CD4-positive, alpha-beta memory T cell (primary cell): ENCODE data around the gene SOX9. TPM values are rescaled to one million over a fixed set of nuclear protein-coding genes. Genes with fewer than 3 reads are reported as not detected.

ENCODE experiments used
- CTCF ChIA-PET: fragments of 350-600 bp; sonication (Branson Sonifier 250); formaldehyde crosslinking; loops from one replicate; lab custom pipeline; 2021; ENCODE audit warnings: inconsistent platforms; ENCODE audit not compliant: partially characterized antibody; lab: Charles Lee
- POLR2A ChIA-PET: fragments of 350-600 bp; sonication (Branson Sonifier 250); formaldehyde crosslinking; loops from one replicate; lab custom pipeline; 2021; ENCODE audit not compliant: partially characterized antibody; lab: Charles Lee
- DNase-seq, 5 donors: peaks; one replicate each; pipeline versions ENCODE4 v3.0.0 to v3.0.0-alpha.2; 2020 to 2022; ENCODE audit warnings: mixed read lengths in 1 of 5
- H3K27ac ChIP-seq: one replicate; pipeline ENCODE4 v1.7.0; 2013; ENCODE audit warnings: low read depth, low read length
- H3K27me3 ChIP-seq: 2 replicates; pipeline ENCODE4 v1.7.0; 2013; ENCODE audit warnings: mild to moderate bottlenecking, low read length, moderate library complexity; ENCODE audit not compliant: insufficient read depth
- H3K36me3 ChIP-seq: 2 replicates; pipeline ENCODE4 v1.7.0; 2013; ENCODE audit warnings: mild to moderate bottlenecking, low read length, moderate library complexity; ENCODE audit not compliant: insufficient read depth
- H3K4me1 ChIP-seq: 2 replicates; pipeline ENCODE4 v1.7.0; 2013; ENCODE audit warnings: mild to moderate bottlenecking, low read length, moderate library complexity; ENCODE audit not compliant: insufficient read depth
- H3K4me3 ChIP-seq, 2 donors: one replicate each; pipeline ENCODE4 v1.7.0; 2013; ENCODE audit warnings: low read length in 2 of 2, mild to moderate bottlenecking in 1 of 2
- H3K9me3 ChIP-seq, 2 donors: one replicate each; pipeline ENCODE4 v1.7.0; 2013; ENCODE audit warnings: low read length in 2 of 2, control low read depth in 1 of 2; ENCODE audit not compliant: control insufficient read depth in 1 of 2
- H3K27ac Mint-ChIP-seq, 7 donors: one replicate each; pipeline ENCODE4 v1.8.0; 2020 to 2021; ENCODE audit warnings: mixed read lengths in 7 of 7, mild to moderate bottlenecking in 6 of 7, inconsistent platforms in 3 of 7, moderate library complexity in 3 of 7
- H3K27me3 Mint-ChIP-seq, 2 donors: one replicate each; pipeline ENCODE4 v1.8.0; 2020 to 2021; ENCODE audit warnings: mixed read lengths in 2 of 2
- H3K36me3 Mint-ChIP-seq, 2 donors: one replicate each; pipeline ENCODE4 v1.8.0; 2020 to 2021; ENCODE audit warnings: mixed read lengths in 2 of 2, inconsistent platforms in 1 of 2, mild to moderate bottlenecking in 1 of 2
- H3K4me1 Mint-ChIP-seq, 4 donors: one replicate each; pipeline ENCODE4 v1.8.0; 2020 to 2021; ENCODE audit warnings: mixed read lengths in 4 of 4, mild to moderate bottlenecking in 1 of 4
- H3K4me3 Mint-ChIP-seq, 8 donors: one replicate each; pipeline ENCODE4 v1.8.0; 2020 to 2021; ENCODE audit warnings: mixed read lengths in 8 of 8, mild to moderate bottlenecking in 7 of 8, moderate library complexity in 6 of 8, inconsistent platforms in 3 of 8
- H3K9me3 Mint-ChIP-seq, 8 donors: one replicate each; pipeline ENCODE4 v1.8.0; 2020 to 2021; ENCODE audit warnings: mixed read lengths in 8 of 8, mild to moderate bottlenecking in 5 of 8, inconsistent platforms in 3 of 8, moderate library complexity in 1 of 8
- intact Hi-C: fragments of 100-400 bp; cut with micrococcal nuclease; formaldehyde crosslinking; loops from one replicate; pipeline ENCODE4 v1.15.1; 2023
- polyA plus RNA-seq, 2 donors: library from polyadenylated mRNA; unstranded; fragments of 300-500 nt; fragmentation: Illumina TruSeq; gene quantifications; one replicate each; pipeline ENCODE4 v1.2.3, GENCODE V29; 2021
- total RNA-seq, 2 experiments: library from RNA; stranded (reverse); gene quantifications; one replicate each; pipeline ENCODE4 v1.2.3, GENCODE V29; 2021

The SOX9 gene
- total and polyA plus RNA-seq, 4 experiments from 2014 or later, result not detected

DNA sequence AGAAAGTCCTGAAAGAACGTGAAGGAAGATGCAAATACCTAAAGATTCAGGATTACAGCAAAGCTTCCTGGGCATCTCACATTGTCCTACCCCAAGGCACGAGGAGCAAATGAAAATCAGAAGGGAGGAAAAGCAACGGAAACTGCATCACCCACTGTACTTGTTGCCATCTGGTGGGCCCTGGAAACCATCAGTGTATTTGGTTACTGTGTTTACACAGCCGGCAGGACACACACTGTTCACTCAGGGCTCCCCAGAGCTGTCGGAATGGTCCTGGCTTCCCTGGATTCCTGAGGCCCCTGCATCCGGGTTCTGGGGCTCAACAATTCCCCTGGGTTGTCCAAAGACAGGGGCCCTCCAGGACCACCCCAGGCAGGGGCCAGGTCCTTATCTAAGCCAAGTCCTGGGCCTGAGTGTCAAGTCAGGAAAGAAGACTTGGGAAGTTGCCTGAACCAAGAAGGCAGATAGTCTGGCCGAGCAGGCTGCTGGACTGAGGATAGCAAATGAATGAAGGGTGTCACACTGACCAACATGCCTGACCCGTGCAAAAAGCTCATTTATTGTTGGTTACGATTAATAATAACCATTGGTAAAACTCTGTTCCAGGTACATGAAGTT is 52.8 kb downstream of the SOX9 start:
- no peaks in the 10 kb centered on the region for H3K36me3 ChIP-seq
- no peak overlapping the region for H3K4me3 Mint-ChIP-seq
- no peak overlapping the region for H3K4me3 ChIP-seq
- no peaks in the 10 kb centered on the region for H3K27me3 ChIP-seq
- H3K27me3 Mint-ChIP-seq, result peaks cover 6 to 8% of the 10 kb centered on the region in 2 donors
- no peaks in the 10 kb centered on the region for H3K4me1 Mint-ChIP-seq
- H3K27ac ChIP-seq, result no peak overlapping the region
- ChIA-PET POLR2A (no interaction called here), CTCF (no interaction called here)
- intact Hi-C loops, result no loop called here
- no peak overlapping the region for H3K27ac Mint-ChIP-seq
- no peaks in the 10 kb centered on the region for H3K9me3 ChIP-seq
- no peaks in the 10 kb centered on the region for H3K4me1 ChIP-seq
- H3K9me3 Mint-ChIP-seq, result peaks cover 0 to 7% (median 0%) of the 10 kb centered on the region in 8 donors
- DNase-seq, result no peak
- no peaks in the 10 kb centered on the region for H3K36me3 Mint-ChIP-seq

DNA sequence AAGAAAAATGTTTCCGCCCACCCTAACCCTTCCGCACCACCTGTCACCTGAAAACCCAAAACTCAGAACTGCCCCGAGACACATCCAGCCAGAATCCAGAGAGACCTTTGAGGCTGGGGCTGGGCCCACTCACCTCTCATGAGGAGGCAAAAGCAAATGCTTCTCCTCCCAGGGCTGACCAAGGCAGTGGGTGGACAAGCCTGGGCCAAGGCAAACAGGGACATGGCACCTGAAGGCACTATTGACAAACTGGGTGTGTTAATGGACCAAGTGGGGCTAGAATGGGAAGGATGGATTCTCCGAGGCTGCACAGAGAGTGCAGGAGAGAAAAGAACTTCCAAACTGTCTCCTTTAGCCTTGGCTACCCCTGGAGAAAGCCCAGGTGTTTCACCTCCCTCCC is 54.4 kb downstream of the SOX9 start:
- no peaks in the 10 kb centered on the region for H3K9me3 ChIP-seq
- no peaks in the 10 kb centered on the region for H3K36me3 Mint-ChIP-seq
- H3K27me3 Mint-ChIP-seq, result peaks cover 6 to 8% of the 10 kb centered on the region in 2 donors
- no peak overlapping the region for H3K27ac ChIP-seq
- intact Hi-C loops, result no loop called here
- H3K27ac Mint-ChIP-seq, result no peak overlapping the region
- H3K4me3 Mint-ChIP-seq, result no peak overlapping the region
- H3K36me3 ChIP-seq, result no peaks in the 10 kb centered on the region
- H3K9me3 Mint-ChIP-seq, result peaks cover 0 to 2% (median 0%) of the 10 kb centered on the region in 8 donors
- H3K4me1 Mint-ChIP-seq, result no peaks in the 10 kb centered on the region
- no peaks in the 10 kb centered on the region for H3K4me1 ChIP-seq
- H3K4me3 ChIP-seq, result no peak overlapping the region
- POLR2A ChIA-PET, result no interaction called here
- no peaks in the 10 kb centered on the region for H3K27me3 ChIP-seq
- CTCF ChIA-PET, result no interaction called here
- DNase-seq, result no peak
